ENCODE measurements around the gene HDHD3.

HDHD3 gene

GRCh38 chr9:113340011-113340699, 36.6 kb downstream of the HDHD3 start, which contains the start of gene WDR31:
WDR31 (minus strand) TSS chr9:113340275; CDS start chr9:113332022, 8,253 bp downstream.
- TF ChIP-seq Cebpa-rat (IDR thresholded peaks at IDR 0.05) = no peak
- Histone ChIP-seq H4K20me1 (no peaks in the 10 kb centered on the region), H3K27me3 (no peaks in the 10 kb centered on the region), H3K36me3 (no peaks in the 10 kb centered on the region), H3K4me1 (peaks cover 27% of the 10 kb centered on the region), H3K9me3 (no peaks in the 10 kb centered on the region), H3K27ac (peak within 1 kb of the TSS; percentile 36), H3K4me2 (peak within 1 kb of the TSS; percentile 88), H3K4me3 (peak within 1 kb of the TSS; percentile 76), H3K9ac (peak within 1 kb of the TSS; percentile 74)

GRCh38 chr9:113337714-113338113, 39.1 kb downstream of the HDHD3 start:
- H3K27ac ChIP-seq = no peak overlapping the region
- no peaks in the 10 kb centered on the region for H3K9me3 ChIP-seq
- H3K9ac ChIP-seq = no peak overlapping the region
- H3K27me3 ChIP-seq = no peaks in the 10 kb centered on the region
- H4K20me1 ChIP-seq = no peaks in the 10 kb centered on the region
- no peaks in the 10 kb centered on the region for H3K36me3 ChIP-seq
- H3K4me1 ChIP-seq = peaks cover 14% of the 10 kb centered on the region
- H3K4me2 ChIP-seq = no peak overlapping the region
- H3K4me3 ChIP-seq = no peak overlapping the region
- no peak for TF ChIP-seq Cebpa-rat (IDR thresholded peaks at IDR 0.05)

- Histone ChIP-seq H3K27ac (no peak overlapping the region), H3K9me3 (no peaks in the 10 kb centered on the region), H4K20me1 (no peaks in the 10 kb centered on the region), H3K4me2 (no peak overlapping the region), H3K4me3 (no peak overlapping the region), H3K27me3 (no peaks in the 10 kb centered on the region), H3K9ac (no peak overlapping the region), H3K36me3 (no peaks in the 10 kb centered on the region), H3K4me1 (no peaks in the 10 kb centered on the region)
- TF ChIP-seq Cebpa-rat (IDR thresholded peaks at IDR 0.05) = no peak
Observed at GRCh38 chr9:113331780-113332179, 45.0 kb downstream of the HDHD3 start.

GRCh38 chr9:113328045-113328782, 48.6 kb downstream of the HDHD3 start:
- Histone ChIP-seq H3K4me2 (no peak overlapping the region), H3K27me3 (no peaks in the 10 kb centered on the region), H3K4me3 (no peak overlapping the region), H3K9me3 (no peaks in the 10 kb centered on the region), H3K27ac (no peak overlapping the region), H3K36me3 (no peaks in the 10 kb centered on the region), H3K4me1 (no peaks in the 10 kb centered on the region), H3K9ac (no peak overlapping the region), H4K20me1 (no peaks in the 10 kb centered on the region)
- TF ChIP-seq Cebpa-rat (IDR thresholded peaks at IDR 0.05) = no peak

GRCh38 chr9:113326230-113326629, 50.6 kb downstream of the HDHD3 start:
- Histone ChIP-seq H3K4me3 (no peak overlapping the region), H3K4me2 (no peak overlapping the region), H3K9me3 (no peaks in the 10 kb centered on the region), H4K20me1 (no peaks in the 10 kb centered on the region), H3K27me3 (no peaks in the 10 kb centered on the region), H3K4me1 (no peaks in the 10 kb centered on the region), H3K9ac (no peak overlapping the region), H3K27ac (no peak overlapping the region), H3K36me3 (no peaks in the 10 kb centered on the region)
- no peak for TF ChIP-seq Cebpa-rat (IDR thresholded peaks at IDR 0.05)

All from BLaER1 (cell line).